ENCODE measurements around the gene HCN2.
A peak's percentile ranks its signal among the peaks of the same experiment; 100 is the strongest.
"Not testable (repeated sequence)": the region's sequence is repeated elsewhere in the genome, so short reads cannot be mapped to it uniquely, and the experiment has no call there.

HCN2 gene

GRCh38 chr19:604355-604754 lies 14.7 kb downstream of the HCN2 start:
- no peak for DNase-seq (ENCODE audit: low spot score)

DNA sequence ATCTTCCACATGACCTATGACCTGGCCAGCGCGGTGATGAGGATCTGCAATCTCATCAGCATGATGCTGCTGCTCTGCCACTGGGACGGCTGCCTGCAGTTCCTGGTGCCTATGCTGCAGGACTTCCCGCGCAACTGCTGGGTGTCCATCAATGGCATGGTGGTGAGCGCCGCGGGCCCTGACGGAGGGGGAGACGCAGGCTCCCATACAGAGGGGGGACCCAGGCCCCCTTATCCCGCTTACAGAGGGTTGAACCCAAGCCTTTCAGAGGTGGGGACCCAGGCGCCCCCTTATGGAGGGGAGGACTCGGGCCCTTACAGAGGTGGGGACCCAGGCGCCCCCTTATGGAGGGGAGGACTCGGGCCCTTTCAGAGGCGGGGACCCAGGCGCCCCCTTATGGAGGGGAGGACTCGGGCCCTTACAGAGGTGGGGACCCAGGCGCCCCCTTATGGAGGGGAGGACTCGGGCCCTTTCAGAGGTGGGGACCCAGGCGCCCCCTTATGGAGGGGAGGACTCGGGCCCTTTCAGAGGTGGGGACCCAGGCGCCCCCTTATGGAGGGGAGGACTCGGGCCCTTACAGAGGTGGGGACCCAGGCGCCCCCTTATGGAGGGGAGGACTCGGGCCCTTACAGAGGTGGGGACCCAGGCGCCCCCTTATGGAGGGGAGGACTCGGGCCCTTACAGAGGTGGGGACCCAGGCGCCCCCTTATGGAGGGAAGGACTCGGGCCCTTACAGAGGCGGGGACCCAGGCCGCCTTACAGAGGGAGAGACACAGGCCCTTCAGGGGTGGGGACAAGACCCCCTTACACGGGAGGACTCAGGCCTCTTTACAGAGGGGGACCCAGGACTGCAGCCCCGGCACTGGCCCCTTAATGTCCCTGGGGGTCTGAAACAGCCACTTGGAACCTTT lies 15.6 kb downstream of the HCN2 start:
- not testable (repeated sequence) for DNase-seq (ENCODE audit: low spot score)

DNA sequence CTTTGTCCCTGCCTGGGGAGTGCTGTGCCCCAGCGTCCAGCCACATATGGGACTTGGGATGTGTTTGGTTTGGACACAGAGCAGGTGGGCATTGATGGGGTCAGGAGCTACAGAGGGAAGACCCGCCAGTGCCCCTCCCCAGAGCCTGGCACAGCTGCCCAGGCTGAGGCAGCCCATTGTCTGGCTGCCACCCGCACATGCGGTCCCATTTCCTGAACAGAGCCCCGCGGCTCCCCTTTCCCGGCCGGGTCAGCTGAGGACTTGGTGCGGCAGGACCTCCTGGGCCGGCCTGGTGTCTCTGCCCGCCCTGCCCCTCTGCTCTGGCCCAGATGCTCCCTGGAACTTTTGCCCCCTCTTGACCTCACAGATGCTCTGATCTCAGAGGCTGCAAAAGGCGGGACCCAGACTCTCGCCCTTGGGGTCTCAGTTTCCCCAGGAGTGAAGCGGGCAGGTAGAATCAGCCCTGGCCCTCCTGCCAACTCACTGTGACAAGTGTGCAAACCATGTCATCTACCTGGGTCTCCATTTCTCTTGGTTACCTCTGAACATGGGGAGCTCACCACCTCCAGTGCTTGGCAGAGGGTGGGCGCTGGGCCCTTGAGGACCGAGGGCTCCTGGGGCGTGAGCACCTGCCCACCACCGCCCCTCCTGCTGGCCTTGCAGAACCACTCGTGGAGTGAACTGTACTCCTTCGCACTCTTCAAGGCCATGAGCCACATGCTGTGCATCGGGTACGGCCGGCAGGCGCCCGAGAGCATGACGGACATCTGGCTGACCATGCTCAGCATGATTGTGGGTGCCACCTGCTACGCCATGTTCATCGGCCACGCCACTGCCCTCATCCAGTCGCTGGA lies 17.8 kb downstream of the HCN2 start:
- DNase-seq (ENCODE audit: low spot score): no peak

- no peak for DNase-seq (ENCODE audit: low spot score)
Measured at GRCh38 chr19:608155-609003, 18.7 kb downstream of the HCN2 start.

GRCh38 chr19:609004-609346 lies 19.3 kb downstream of the HCN2 start:
- DNase-seq (ENCODE audit: low spot score): peak; percentile 88

GRCh38 chr19:610071-610800 lies 20.6 kb downstream of the HCN2 start:
- DNase-seq (ENCODE audit: low spot score): no peak

DNA sequence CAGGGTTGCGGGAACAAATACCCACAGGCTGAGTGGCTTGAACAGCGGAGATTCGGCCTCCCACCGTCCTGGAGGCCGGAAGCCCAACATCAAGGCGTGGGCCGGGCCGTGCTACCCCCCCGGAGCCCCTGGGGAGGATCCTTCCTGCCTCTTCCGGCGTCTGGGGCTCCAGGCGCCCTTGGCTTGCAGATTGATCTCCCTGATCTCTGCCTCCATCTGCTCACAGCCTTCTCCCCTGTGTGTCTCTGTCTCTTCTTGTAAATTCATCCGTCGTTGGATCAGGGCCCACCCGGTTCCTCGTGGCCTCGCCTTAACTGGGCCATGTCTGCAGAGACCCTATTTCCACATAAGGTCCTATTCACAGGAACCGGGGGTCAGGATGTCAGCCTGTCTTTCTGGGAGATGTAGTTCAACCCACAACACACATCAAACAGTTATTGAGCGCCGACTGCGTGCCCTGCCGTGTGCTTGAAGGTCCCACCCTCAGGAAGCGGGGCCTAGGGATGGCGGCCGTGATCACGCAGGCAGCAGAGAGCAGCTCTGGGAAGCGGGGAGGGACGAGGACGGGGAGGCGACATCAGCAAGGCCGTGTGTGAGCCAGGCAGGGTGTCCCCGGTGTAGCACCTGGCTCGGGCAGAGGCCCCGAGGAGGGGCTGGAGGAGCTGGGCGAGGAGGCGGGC lies 21.3 kb downstream of the HCN2 start:
- DNase-seq (ENCODE audit: low spot score): no peak

DNA sequence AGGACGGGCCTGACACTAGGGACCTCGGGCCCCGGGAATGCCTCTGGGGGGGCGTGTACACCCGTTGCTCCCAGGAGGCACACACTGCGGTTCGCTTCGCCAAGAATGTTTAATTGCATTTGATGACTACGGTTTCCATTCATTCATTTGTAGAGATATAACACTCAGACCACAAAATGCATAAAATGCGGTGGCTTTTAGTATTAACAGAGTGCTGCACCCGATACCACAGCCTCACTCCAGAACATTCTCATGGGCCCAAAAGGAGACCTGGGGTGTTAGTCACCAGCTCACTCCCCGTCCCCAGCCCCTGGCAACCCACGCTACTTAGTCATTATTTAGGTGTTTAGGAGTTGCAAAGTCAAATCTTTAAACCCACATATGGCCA lies 21.8 kb downstream of the HCN2 start:
- DNase-seq (ENCODE audit: low spot score): no peak

DNA sequence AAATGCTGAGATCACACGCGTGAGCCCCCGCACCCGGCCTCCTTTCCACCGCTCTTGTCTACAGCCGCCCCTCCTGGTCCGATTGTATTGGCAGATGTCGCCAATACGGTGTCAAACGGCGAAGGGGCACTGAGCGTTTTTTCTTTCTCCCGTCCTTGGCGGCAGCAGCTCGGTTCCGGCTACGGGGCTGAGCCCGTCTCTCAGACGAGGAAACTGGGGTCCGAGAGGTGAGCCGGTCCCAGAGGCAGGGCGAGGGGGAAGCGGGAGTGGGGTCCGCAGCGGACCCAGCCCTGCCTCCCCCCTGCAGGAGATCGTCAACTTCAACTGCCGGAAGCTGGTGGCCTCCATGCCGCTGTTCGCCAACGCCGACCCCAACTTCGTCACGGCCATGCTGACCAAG lies 23.3 kb downstream of the HCN2 start:
- no peak for DNase-seq (ENCODE audit: low spot score)

GRCh38 chr19:613732-614567 lies 24.3 kb downstream of the HCN2 start:
- DNase-seq (ENCODE audit: low spot score): no peak

GRCh38 chr19:615619-616018 lies 25.9 kb downstream of the HCN2 start:
- no peak for DNase-seq (ENCODE audit: low spot score)

DNA sequence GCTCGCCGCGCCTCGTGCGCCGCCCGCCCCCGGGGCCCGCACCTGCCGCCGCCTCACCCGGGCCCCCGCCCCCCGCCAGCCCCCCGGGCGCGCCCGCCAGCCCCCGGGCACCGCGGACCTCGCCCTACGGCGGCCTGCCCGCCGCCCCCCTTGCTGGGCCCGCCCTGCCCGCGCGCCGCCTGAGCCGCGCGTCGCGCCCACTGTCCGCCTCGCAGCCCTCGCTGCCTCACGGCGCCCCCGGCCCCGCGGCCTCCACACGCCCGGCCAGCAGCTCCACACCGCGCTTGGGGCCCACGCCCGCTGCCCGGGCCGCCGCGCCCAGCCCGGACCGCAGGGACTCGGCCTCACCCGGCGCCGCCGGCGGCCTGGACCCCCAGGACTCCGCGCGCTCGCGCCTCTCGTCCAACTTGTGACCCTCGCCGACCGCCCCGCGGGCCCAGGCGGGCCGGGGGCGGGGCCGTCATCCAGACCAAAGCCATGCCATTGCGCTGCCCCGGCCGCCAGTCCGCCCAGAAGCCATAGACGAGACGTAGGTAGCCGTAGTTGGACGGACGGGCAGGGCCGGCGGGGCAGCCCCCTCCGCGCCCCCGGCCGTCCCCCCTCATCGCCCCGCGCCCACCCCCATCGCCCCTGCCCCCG lies 26.5 kb downstream of the HCN2 start:
- DNase-seq (ENCODE audit: low spot score): no peak

DNA sequence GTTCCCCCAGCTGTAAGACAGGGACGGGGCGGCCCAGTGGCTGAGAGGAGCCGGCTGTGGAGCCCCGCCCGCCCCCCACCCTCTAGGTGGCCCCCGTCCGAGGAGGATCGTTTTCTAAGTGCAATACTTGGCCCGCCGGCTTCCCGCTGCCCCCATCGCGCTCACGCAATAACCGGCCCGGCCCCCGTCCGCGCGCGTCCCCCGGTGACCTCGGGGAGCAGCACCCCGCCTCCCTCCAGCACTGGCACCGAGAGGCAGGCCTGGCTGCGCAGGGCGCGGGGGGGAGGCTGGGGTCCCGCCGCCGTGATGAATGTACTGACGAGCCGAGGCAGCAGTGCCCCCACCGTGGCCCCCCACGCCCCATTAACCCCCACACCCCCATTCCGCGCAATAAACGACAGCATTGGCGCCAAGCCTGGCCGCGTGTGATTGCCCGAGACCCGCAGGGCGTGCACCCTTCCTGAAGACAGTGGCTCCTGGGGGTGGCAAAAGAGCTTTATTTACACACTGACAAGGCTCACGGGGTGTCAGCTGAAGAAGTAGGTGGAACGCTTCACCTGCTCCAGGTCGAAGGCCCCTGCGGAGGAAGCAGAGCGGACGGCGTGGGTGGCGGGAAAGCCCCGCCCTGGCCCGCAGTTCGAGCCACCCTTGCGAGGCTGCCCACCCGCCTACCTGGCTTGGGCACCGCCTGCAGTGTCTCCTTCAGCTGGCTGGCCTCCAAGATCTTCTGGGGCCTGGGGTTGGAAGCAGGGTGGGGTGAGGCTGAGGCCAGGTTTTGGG lies 27.3 kb downstream of the HCN2 start:
- no peak for DNase-seq (ENCODE audit: low spot score)

GRCh38 chr19:617551-618246 lies 28.0 kb downstream of the HCN2 start:
- DNase-seq (ENCODE audit: low spot score): no peak

DNA sequence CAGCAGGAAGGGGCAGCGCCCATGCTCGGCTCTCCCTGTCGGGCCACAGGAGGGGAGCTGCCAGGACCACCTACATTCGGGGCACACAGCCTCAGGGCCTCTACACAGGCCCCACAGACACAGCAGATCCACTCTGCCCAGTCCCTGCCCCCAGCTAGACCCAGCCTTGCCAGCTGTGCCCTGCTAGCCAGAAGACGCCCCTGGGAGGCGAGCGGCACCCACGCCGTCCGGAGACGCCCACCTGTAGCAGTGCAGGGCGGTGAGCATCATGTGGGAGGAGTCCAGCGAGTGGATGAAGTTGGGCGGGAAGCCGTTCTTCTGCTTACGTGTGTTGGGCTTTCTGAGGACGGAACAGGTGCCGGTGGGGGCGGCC lies 28.6 kb downstream of the HCN2 start:
- DNase-seq (ENCODE audit: low spot score): no peak

GRCh38 chr19:618674-619285 lies 29.1 kb downstream of the HCN2 start:
- no peak for DNase-seq (ENCODE audit: low spot score)

DNA sequence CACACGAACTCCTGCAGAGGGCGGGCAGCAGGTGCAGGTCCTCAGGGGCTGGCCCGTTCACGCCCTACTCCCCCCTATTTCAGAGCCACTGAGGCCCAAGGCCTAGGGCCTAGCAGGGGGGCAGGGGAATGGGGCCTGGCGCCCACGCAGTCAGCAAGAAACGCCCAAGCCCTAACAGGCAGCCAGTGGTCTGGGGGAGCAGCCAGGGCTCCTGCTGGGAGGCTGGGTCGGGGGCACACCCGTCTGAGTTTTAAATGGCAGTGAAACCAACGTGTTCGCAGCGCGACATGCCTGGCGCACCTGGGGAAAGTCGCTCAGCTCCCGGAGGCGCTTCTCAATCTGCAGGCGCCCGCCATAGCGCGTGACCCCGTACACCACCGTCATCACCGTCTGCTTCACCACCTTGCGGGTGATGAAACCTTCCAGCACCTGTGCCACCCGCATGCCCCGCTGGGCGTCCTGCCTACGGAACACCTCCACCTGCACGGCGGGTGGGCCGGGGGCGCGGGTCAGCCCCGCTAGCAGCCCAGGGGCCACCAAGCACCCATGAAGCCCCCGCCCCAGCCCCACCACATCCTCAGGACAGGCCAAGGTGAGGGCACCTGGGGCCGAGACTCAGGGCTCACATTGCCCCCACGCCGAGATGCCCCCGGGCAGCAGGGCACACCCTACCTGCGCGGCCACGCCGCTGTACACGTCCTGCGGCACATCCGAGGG lies 29.8 kb downstream of the HCN2 start:
- no peak for DNase-seq (ENCODE audit: low spot score)
